HepG2 (cell line): ENCODE measurements around the gene ROBO2. TPM values are rescaled to one million over a fixed set of nuclear protein-coding genes. Genes with fewer than 3 reads are reported as not detected.

Experiments
- ATAC-seq: fragments of 200-7000 bp; cut with Tn5 transposase; 3 replicates; pipeline ENCODE4 v1.9.1; 2020; ENCODE audit warnings: mild to moderate bottlenecking, moderate library complexity
- BruUV-seq: library from RNA; stranded (reverse); fragments of 400-500 nt; replicated peaks from 2 replicates; lab custom pipeline; 2021; lab: Mats Ljungman, UMichigan
- CTCF ChIA-PET: fragments of 300-600 bp; formaldehyde crosslinking; extraction: SDS; loops from one replicate; lab custom pipeline; 2021; ENCODE audit warnings: low total read pairs, inconsistent platforms, low intra/inter-chr PET ratio; lab: Yijun Ruan, JAX
- POLR2A ChIA-PET: fragments of 350-600 bp; sonication (Branson Sonifier 250); formaldehyde crosslinking; loops from one replicate; lab custom pipeline; 2020; ENCODE audit warnings: antibody characterized with exemption, inconsistent platforms; lab: Yijun Ruan, JAX
- DNase-seq: peaks from one replicate; pipeline ENCODE4 v3.0.0-alpha.2; 2015; ENCODE audit warnings: low spot score
- FAIRE-seq: peaks from 3 replicates; lab custom pipeline; 2011; peaks lifted over from hg19 to GRCh38; lab: Jason Lieb, UNC
- H2AFZ ChIP-seq: one replicate; pipeline ENCODE4 v1.6.1; 2011; ENCODE audit warnings: low read length, inconsistent platforms
- H3K27ac ChIP-seq: fragments of 300-600 bp; 3 replicates; pipeline ENCODE4 v1.8.0; 2011; ENCODE audit warnings: mixed run types, mild to moderate bottlenecking, mixed read lengths, low read length, inconsistent platforms; ENCODE audit not compliant: insufficient read depth; ENCODE audit errors: extremely low read length
- H3K27me3 ChIP-seq, 2 experiments: fragments of 200-600 bp in 1 of 2; 2 replicates in 1 of 2; 3 replicates in 1 of 2; pipeline versions ENCODE4 v1.6.0 to v1.8.0; 2011; ENCODE audit warnings: low read length in 2 of 2, mild to moderate bottlenecking in 2 of 2, moderate library complexity in 2 of 2, inconsistent platforms in 1 of 2; ENCODE audit not compliant: insufficient read depth in 2 of 2, control insufficient read depth in 1 of 2
- H3K36me3 ChIP-seq, 2 experiments: fragments of 200-600 bp in 1 of 2; replicated peaks in 1 of 2; 2 replicates in 1 of 2; 3 replicates in 1 of 2; pipeline versions ENCODE4 v1.5.1 to v1.8.0; 2011; ENCODE audit warnings: low read length in 2 of 2, inconsistent platforms in 1 of 2; ENCODE audit not compliant: insufficient read depth in 2 of 2, control insufficient read depth in 1 of 2
- H3K4me1 ChIP-seq: 2 replicates; pipeline ENCODE4 v1.5.1; 2012; ENCODE audit warnings: low read length, inconsistent platforms; ENCODE audit not compliant: insufficient read depth
- H3K4me2 ChIP-seq: 2 replicates; pipeline ENCODE4 v1.6.0; 2011; ENCODE audit warnings: low read depth, low read length, inconsistent platforms
- H3K4me3 ChIP-seq, 3 experiments: fragments of 200-600 bp in 1 of 3; sonication (generic), shearing (Covaris generic) in 1 of 3; replicated peaks in 1 of 3; 2 replicates each; pipeline ENCODE4 v1.5.1; 2011 to 2016; ENCODE audit warnings: low read length in 3 of 3, inconsistent platforms in 2 of 3, low read depth in 2 of 3, mild to moderate bottlenecking in 2 of 3, control low read depth in 1 of 3, mixed read lengths in 1 of 3; ENCODE audit not compliant: insufficient read depth in 1 of 3
- H3K79me2 ChIP-seq: one replicate; pipeline ENCODE4 v1.6.1; 2011; ENCODE audit warnings: low read length, inconsistent platforms; ENCODE audit not compliant: insufficient read depth
- H3K9ac ChIP-seq: 2 replicates; pipeline ENCODE4 v1.6.0; 2011; ENCODE audit warnings: mild to moderate bottlenecking, low read depth, low read length, inconsistent platforms; ENCODE audit not compliant: insufficient read depth
- H3K9me3 ChIP-seq: 2 replicates; pipeline ENCODE4 v1.5.1; 2012; ENCODE audit warnings: mild to moderate bottlenecking, low read length
- H4K20me1 ChIP-seq: 2 replicates; pipeline ENCODE4 v1.6.0; 2011; ENCODE audit warnings: inconsistent platforms, mild to moderate bottlenecking, low read length, moderate library complexity; ENCODE audit not compliant: insufficient read depth
- AKAP8 ChIP-seq: sonication (generic); formaldehyde crosslinking; IDR thresholded peaks from 2 replicates; pipeline ENCODE4 v1.5.1; 2020; ENCODE audit warnings: mild to moderate bottlenecking, missing genetic modification reagents
- FOXA1 ChIP-seq, 2 experiments: fragments of 450-650 bp in 1 of 2; sonication (generic) in 1 of 2; formaldehyde crosslinking in 1 of 2; IDR thresholded peaks; 2 replicates each; pipeline versions ENCODE4 v1.4.0 to v1.6.1; 2016 to 2020; ENCODE audit warnings: missing genetic modification reagents in 1 of 2
- HBP1 ChIP-seq: IDR thresholded peaks from 2 replicates; pipeline ENCODE4 v1.6.1; 2016; ENCODE audit warnings: low read depth, control low read depth
- KLF15 ChIP-seq: sonication (generic); formaldehyde crosslinking; IDR thresholded peaks from 2 replicates; pipeline ENCODE4 v1.8.1; 2023; ENCODE audit warnings: borderline replicate concordance, mild to moderate bottlenecking, inconsistent platforms, missing genetic modification reagents, mixed read lengths
- KLF6 ChIP-seq: IDR thresholded peaks from 2 replicates; pipeline ENCODE4 v1.8.0; 2016; ENCODE audit warnings: missing biosample characterization, missing genetic modification reagents
- MTF1 ChIP-seq: sonication (generic); formaldehyde crosslinking; IDR thresholded peaks from 2 replicates; pipeline ENCODE4 v1.5.0; 2020; ENCODE audit warnings: missing genetic modification reagents
- RAD51 ChIP-seq: fragments of 450-650 bp; IDR thresholded peaks from 2 replicates; pipeline ENCODE4 v1.6.1; 2016; ENCODE audit warnings: borderline replicate concordance
- TERF1 ChIP-seq: sonication (generic); formaldehyde crosslinking; IDR thresholded peaks from 2 replicates; pipeline ENCODE4 v1.8.0; 2022; ENCODE audit warnings: mild to moderate bottlenecking, missing genetic modification reagents, moderate library complexity
- ZBTB8A ChIP-seq: sonication (generic); formaldehyde crosslinking; IDR thresholded peaks from 2 replicates; pipeline ENCODE4 v1.4.0; 2020; ENCODE audit warnings: mild to moderate bottlenecking, low read depth, missing genetic modification reagents, borderline replicate concordance
- ZNF468 ChIP-seq: sonication (generic); formaldehyde crosslinking; IDR thresholded peaks from 2 replicates; pipeline ENCODE4 v1.8.0; 2022; ENCODE audit warnings: mild to moderate bottlenecking, moderate library complexity, missing genetic modification reagents
- ZNF713 ChIP-seq: sonication (generic); formaldehyde crosslinking; IDR thresholded peaks from 2 replicates; pipeline ENCODE4 v1.4.0; 2020; ENCODE audit warnings: mild to moderate bottlenecking, missing genetic modification reagents
- in situ Hi-C: cut with HindIII; loops from 2 replicates; pipeline ENCODE4 v1.10.0; 2017; ENCODE audit warnings: low pct_unique_long_range_greater_than_20kb; ENCODE audit not compliant: extremely low pct_ligation_motif_present
- intact Hi-C: fragments of 100-400 bp; cut with micrococcal nuclease; formaldehyde crosslinking; loops from one replicate; pipeline ENCODE4 v1.10.0; 2022; ENCODE audit not compliant: unreplicated experiment
- polyA plus RNA-seq, 8 experiments: library from polyadenylated mRNA; depleted of rRNA in 3 of 8; stranded (reverse) in 7 of 8; unstranded in 1 of 8; fragments of >200 nt; fragmentation: Illumina TruSeq in 4 of 8; extraction: Trizol in 4 of 8; gene quantifications; 2 replicates each; pipeline versions ENCODE4 v1.2.1 to v1.2.3, GENCODE V29; 2011 to 2016; ENCODE audit warnings: low read depth in 4 of 8, missing spikeins in 1 of 8, mixed read lengths in 1 of 8; ENCODE audit not compliant: insufficient read depth in 1 of 8
- total RNA-seq, 5 experiments: library from RNA; depleted of rRNA; stranded (reverse); fragments of >200 nt; fragmentation: Illumina TruSeq; extraction: Trizol; gene quantifications; 2 replicates each; pipeline ENCODE4 v1.2.3, GENCODE V29; 2016; ENCODE audit warnings: low read depth in 1 of 5
- TF ChIP-seq, protein P1 (sequence below): IDR thresholded peaks from 2 replicates; pipeline ENCODE4 v1.6.1; 2016; ENCODE audit warnings: low read depth, borderline replicate concordance

ROBO2 gene
- total and polyA plus RNA-seq, 2 of the 13 experiments (the other 11 are each of a cell fraction or from before 2014, with no cell fraction given) = not detected

- intact Hi-C loops (no loop called here), in situ Hi-C loops (no loop called here)
- FAIRE-seq = no peak
- no peak for TF ChIP-seq TERF1 (CRISPR knock-in tag)
- TF ChIP-seq KLF6 (CRISPR knock-in tag) = no peak
- TF ChIP-seq KLF15 (CRISPR knock-in tag) = no peak
- TF ChIP-seq ZBTB8A (CRISPR knock-in tag) = no peak
- no peak for TF ChIP-seq ZNF468
- no peak for TF ChIP-seq RAD51
- TF ChIP-seq HBP1 (CRISPR knock-in tag) = no peak
- TF ChIP-seq, protein P1, sequence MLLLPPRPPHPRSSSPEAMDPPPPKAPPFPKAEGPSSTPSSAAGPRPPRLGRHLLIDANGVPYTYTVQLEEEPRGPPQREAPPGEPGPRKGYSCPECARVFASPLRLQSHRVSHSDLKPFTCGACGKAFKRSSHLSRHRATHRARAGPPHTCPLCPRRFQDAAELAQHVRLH (CRISPR knock-in tag) = no peak
- no peak for TF ChIP-seq ZNF713
- TF ChIP-seq FOXA1 (IDR thresholded peaks at IDR 0.05) = no peak
- TF ChIP-seq FOXA1 (CRISPR knock-in tag; IDR thresholded peaks at IDR 0.05) = no peak
- TF ChIP-seq AKAP8 (CRISPR knock-in tag) = no peak
- TF ChIP-seq MTF1 (CRISPR knock-in tag) = no peak
- H3K4me2 ChIP-seq = no peak overlapping the region
- ChIA-PET POLR2A (no interaction called here), CTCF (no interaction called here)
- H2AFZ ChIP-seq = no peak overlapping the region
- H3K4me1 ChIP-seq = no peaks in the 10 kb centered on the region
- H3K9ac ChIP-seq = no peak overlapping the region
- H4K20me1 ChIP-seq = no peaks in the 10 kb centered on the region
- H3K27me3 ChIP-seq = no peaks in the 10 kb centered on the region
- ATAC-seq = no peak
- H3K9me3 ChIP-seq = peaks cover 25% of the 10 kb centered on the region
- no peak overlapping the region for H3K4me3 ChIP-seq
- BruUV-seq = no TSS peak
- no peaks in the 10 kb centered on the region for H3K36me3 ChIP-seq
- no peak overlapping the region for H3K27ac ChIP-seq
- DNase-seq = no peak
- H3K79me2 ChIP-seq = no peaks in the 10 kb centered on the region
Observed at GRCh38 chr3:77684115-77684514, 644.2 kb downstream of the ROBO2 start.
